HG02588 (cell line): ENCODE results near the gene NDUFB3.

Source experiments
- ATAC-seq: cut with Tn5 transposase; IDR thresholded peaks from one replicate; pipeline ENCODE4 v1.9.1; 2021; ENCODE audit warnings: mild to moderate bottlenecking, moderate library complexity; ENCODE audit not compliant: unreplicated experiment

The NDUFB3 gene

DNA sequence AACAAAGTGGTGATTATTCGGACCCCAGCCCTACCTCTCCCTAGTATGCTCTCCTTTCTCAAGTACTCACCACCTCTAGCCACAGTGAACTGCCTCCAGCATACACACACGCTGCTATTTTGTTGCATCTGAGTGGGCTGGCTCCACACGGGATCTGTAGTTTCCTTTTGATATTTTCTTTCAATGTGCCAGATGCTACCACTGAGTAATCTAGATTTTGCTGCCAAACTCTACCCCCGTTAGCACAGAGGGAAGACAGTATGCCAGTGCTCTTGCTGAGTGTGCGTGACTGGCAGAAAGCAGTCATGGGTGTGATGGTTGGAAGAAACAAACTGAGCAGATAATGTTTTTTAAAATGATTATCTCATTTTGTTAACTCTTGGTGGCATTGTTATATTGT is 55.8 kb downstream of the NDUFB3 start:
- ATAC-seq, result no peak

DNA sequence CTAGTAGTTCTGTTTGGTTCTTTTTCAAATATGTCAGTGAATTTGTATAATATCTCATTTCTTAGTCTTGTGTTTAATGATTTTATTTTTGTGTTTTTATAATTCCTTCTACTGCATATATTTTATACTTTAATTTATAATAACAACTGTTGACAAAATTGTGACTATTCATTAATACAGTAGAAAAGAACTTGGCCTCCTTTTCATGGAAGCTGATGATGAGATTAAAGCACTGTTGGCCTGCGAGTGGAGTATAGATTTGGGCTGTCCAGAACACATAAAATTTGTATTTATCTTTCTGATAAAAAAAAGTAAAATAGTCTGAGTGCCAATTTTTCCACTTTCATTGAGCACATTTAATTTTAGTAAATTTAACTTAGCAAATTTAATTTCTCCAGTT is 56.2 kb downstream of the NDUFB3 start:
- ATAC-seq, result no peak

DNA sequence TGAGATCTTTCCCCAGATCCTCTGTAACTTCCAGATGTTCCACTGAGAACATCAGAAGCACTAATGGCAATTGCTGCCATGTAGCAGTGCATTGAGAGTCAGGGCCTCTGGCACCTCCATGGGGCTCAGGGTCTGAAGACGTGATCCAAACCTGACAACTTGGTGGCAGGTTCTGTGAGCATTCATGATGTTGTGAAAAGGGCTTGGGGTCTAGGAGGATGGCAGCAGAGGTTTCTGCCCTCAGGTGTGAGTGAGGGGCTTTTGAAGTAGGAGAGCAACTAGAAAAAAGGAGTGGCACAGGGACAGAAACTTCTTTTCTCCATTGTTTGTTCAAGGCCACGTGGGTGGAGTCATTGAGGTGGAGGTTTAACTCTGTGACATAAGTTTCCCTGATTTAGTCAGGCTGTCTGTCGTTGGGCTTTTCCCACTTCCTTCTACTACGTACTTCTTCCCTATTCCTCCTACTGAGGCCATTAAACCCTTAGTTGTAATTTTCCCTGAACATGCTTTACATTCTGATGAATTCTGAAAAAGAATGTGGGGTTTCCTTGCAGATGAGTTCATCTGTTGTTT is 57.2 kb downstream of the NDUFB3 start:
- no peak for ATAC-seq

DNA sequence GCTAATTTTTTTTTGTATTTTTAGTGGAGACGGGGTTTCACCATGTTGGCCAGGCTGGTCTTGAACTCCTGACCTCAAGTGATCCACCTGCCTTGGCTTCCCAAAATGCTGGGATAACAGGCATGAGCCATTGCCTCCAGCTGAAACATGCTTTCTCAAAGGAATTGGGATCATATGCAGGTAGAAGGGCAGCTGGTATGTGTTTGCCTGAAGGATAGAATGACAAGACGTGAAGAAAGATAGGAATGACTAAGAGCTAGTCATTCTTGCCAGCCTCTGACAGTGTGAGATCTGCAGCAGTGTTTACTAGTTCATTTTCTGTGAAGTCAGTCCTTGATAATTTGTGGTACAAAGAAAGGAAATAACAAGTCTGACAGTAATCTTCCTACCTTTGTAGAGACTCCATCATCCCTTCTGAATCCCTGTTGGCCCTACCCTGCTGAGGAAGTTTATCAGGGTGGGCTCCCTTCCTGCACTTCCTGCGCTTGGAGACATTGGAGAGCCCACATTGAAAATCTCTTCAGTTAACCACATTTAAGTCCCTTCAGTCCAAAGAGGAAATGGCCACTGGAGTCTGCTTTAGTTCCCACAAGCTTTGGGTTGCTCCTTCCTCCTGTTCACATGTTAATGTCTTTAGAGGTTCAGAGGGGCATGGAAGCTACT is 58.9 kb downstream of the NDUFB3 start:
- no peak for ATAC-seq

DNA sequence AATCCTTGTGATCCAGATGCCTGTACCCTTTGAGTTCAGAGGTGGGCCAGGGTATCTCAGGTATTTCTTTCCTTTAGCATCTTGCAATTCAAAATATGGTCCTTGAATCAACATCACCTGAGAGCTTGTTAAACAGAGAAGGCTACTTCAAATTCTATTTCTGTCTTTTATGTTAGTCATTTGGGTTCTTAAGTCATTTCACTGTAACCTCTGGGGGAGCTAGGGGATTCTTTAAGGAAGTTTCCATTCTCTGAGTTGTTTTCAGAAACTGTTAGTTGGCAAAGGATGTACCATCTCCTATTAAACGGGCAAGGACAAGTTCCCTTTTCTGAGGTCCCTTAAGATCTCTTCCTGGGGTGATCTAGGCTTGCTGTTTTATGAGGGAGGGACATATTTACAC is 60.7 kb downstream of the NDUFB3 start:
- no peak for ATAC-seq
